ENCODE measurements around the gene AMPH.
"Not testable (repeated sequence)": the region's sequence is repeated elsewhere in the genome, so short reads cannot be mapped to it uniquely, and the experiment has no call there.

Gene AMPH

GRCh38 chr7:38393874-38394273, 237.3 kb downstream of the AMPH start:
- DNase-seq = no peak

GRCh38 chr7:38391751-38392150, 239.4 kb downstream of the AMPH start:
- DNase-seq = no peak

- no peak for DNase-seq
These were observed 245.5 kb downstream of the AMPH start for GRCh38 chr7:38385682-38386081.

GRCh38 chr7:38383281-38383680, 247.9 kb downstream of the AMPH start:
- DNase-seq = no peak

GRCh38 chr7:38382684-38383083, 248.5 kb downstream of the AMPH start:
- DNase-seq = peak in 1 of 14 donors; percentile 11

- peak in 1 of 14 donors; percentile 81 for DNase-seq
These were observed 255.7 kb downstream of the AMPH start for GRCh38 chr7:38375453-38375852.

GRCh38 chr7:38374507-38374906, 256.7 kb downstream of the AMPH start:
- peak in 2 of 14 donors; percentile 4 to 14 for DNase-seq

- no peak for DNase-seq
These were observed 258.0 kb downstream of the AMPH start for GRCh38 chr7:38373155-38373554.

GRCh38 chr7:38372290-38372689, 258.9 kb downstream of the AMPH start:
- DNase-seq = no peak

- DNase-seq = peak in 13 of 14 donors; percentile 7 to 77 (median 56)
These were observed 261.2 kb downstream of the AMPH start for GRCh38 chr7:38369816-38370493.

- peak in 4 of 14 donors; percentile 28 to 50 (median 32) for DNase-seq
These were observed 263.0 kb downstream of the AMPH start for GRCh38 chr7:38368191-38368605.

GRCh38 chr7:38367301-38367890, 263.8 kb downstream of the AMPH start:
- no peak for DNase-seq

- peak in 2 of 14 donors; percentile 14 to 19 for DNase-seq
These were observed 267.8 kb downstream of the AMPH start for GRCh38 chr7:38363379-38363778.

- DNase-seq = not testable (repeated sequence)
These were observed 268.4 kb downstream of the AMPH start for GRCh38 chr7:38362611-38363237.

GRCh38 chr7:38360776-38361175, 270.4 kb downstream of the AMPH start:
- DNase-seq = no peak

GRCh38 chr7:38359071-38359601, 272.0 kb downstream of the AMPH start:
- peak in 1 of 14 donors; percentile 29 for DNase-seq

- not testable (repeated sequence) for DNase-seq
These were observed 272.8 kb downstream of the AMPH start for GRCh38 chr7:38358273-38358831.

- DNase-seq = peak in 1 of 14 donors; percentile 21
These were observed 276.8 kb downstream of the AMPH start for GRCh38 chr7:38354271-38354851.

GRCh38 chr7:38353431-38353881, 277.7 kb downstream of the AMPH start:
- DNase-seq = not testable (repeated sequence)

- DNase-seq = no peak
These were observed 279.6 kb downstream of the AMPH start for GRCh38 chr7:38351601-38352000.

- DNase-seq = not testable (repeated sequence)
These were observed 280.4 kb downstream of the AMPH start for GRCh38 chr7:38350777-38351176.

- DNase-seq = not testable (repeated sequence)
These were observed 281.1 kb downstream of the AMPH start for GRCh38 chr7:38349869-38350583.
